IPS-20b (cell line): Measurements from ENCODE around the gene FAM184B.
A peak's percentile ranks its signal among the peaks of the same experiment; 100 is the strongest.

Experiments
- H3K27ac ChIP-seq: one replicate; pipeline ENCODE4 v1.5.1; 2013; ENCODE audit warnings: low read length
- H3K27me3 ChIP-seq: 2 replicates; pipeline ENCODE4 v1.6.1; 2013; ENCODE audit warnings: mild to moderate bottlenecking, low read length, inconsistent platforms; ENCODE audit not compliant: insufficient read depth
- H3K36me3 ChIP-seq: 2 replicates; pipeline ENCODE4 v1.6.1; 2013; ENCODE audit warnings: low read depth, mild to moderate bottlenecking, inconsistent platforms, low read length, moderate library complexity; ENCODE audit not compliant: insufficient read depth
- H3K4me1 ChIP-seq: 2 replicates; pipeline ENCODE4 v1.6.1; 2013; ENCODE audit warnings: mild to moderate bottlenecking, control low read depth, inconsistent platforms, low read length, moderate library complexity; ENCODE audit not compliant: insufficient read depth
- H3K4me3 ChIP-seq: 2 replicates; pipeline ENCODE4 v1.5.1; 2013; ENCODE audit warnings: mild to moderate bottlenecking, low read length, inconsistent platforms
- H3K9ac ChIP-seq: 2 replicates; pipeline ENCODE4 v1.6.1; 2013; ENCODE audit warnings: low read depth, mild to moderate bottlenecking, inconsistent platforms, low read length, moderate library complexity
- H3K9me3 ChIP-seq: 2 replicates; pipeline ENCODE4 v1.6.1; 2013; ENCODE audit warnings: mild to moderate bottlenecking, low read depth, low read length, inconsistent platforms; ENCODE audit not compliant: insufficient read depth

FAM184B gene

GRCh38 chr4:17647927-17648326 lies 133.5 kb downstream of the FAM184B start:
- Histone ChIP-seq H3K4me3 (no peak overlapping the region), H3K9me3 (no peaks in the 10 kb centered on the region), H3K4me1 (no peaks in the 10 kb centered on the region), H3K27ac (no peak overlapping the region), H3K36me3 (no peaks in the 10 kb centered on the region), H3K9ac (no peak overlapping the region), H3K27me3 (peaks cover 8% of the 10 kb centered on the region)

- Histone ChIP-seq H3K9me3 (no peaks in the 10 kb centered on the region), H3K4me1 (no peaks in the 10 kb centered on the region), H3K36me3 (no peaks in the 10 kb centered on the region), H3K27me3 (peaks cover 15% of the 10 kb centered on the region), H3K4me3 (no peak overlapping the region), H3K9ac (no peak overlapping the region), H3K27ac (no peak overlapping the region)
Measured at GRCh38 chr4:17647176-17647806, 134.1 kb downstream of the FAM184B start.

- Histone ChIP-seq H3K9ac (no peak overlapping the region), H3K4me1 (no peaks in the 10 kb centered on the region), H3K27me3 (peaks cover 18% of the 10 kb centered on the region), H3K36me3 (no peaks in the 10 kb centered on the region), H3K9me3 (no peaks in the 10 kb centered on the region), H3K4me3 (no peak overlapping the region), H3K27ac (no peak overlapping the region)
Measured at GRCh38 chr4:17646693-17647092, 134.7 kb downstream of the FAM184B start.

- Histone ChIP-seq H3K9me3 (no peaks in the 10 kb centered on the region), H3K4me1 (no peaks in the 10 kb centered on the region), H3K36me3 (no peaks in the 10 kb centered on the region), H3K27ac (no peak overlapping the region), H3K9ac (no peak overlapping the region), H3K4me3 (peak overlapping the region; percentile 54; the same call in 1 of the 2 replicates), H3K27me3 (peaks cover 18% of the 10 kb centered on the region)
Measured at GRCh38 chr4:17642398-17642783, 139.0 kb downstream of the FAM184B start.

- Histone ChIP-seq H3K36me3 (peaks cover 18% of the 10 kb centered on the region), H3K27ac (no peak overlapping the region), H3K9ac (no peak overlapping the region), H3K4me1 (no peaks in the 10 kb centered on the region), H3K4me3 (no peak overlapping the region), H3K9me3 (no peaks in the 10 kb centered on the region), H3K27me3 (peaks cover 18% of the 10 kb centered on the region)
Measured at GRCh38 chr4:17639136-17639535, 142.3 kb downstream of the FAM184B start.

GRCh38 chr4:17636696-17637622 lies 144.5 kb downstream of the FAM184B start:
- no peaks in the 10 kb centered on the region for H3K9me3 ChIP-seq
- H3K36me3 ChIP-seq, result peaks cover 40% of the 10 kb centered on the region
- H3K4me3 ChIP-seq, result no peak overlapping the region
- peaks cover under 1% of the 10 kb centered on the region; the same call in 1 of the 2 replicates for H3K27me3 ChIP-seq
- H3K9ac ChIP-seq, result no peak overlapping the region
- no peaks in the 10 kb centered on the region for H3K4me1 ChIP-seq
- H3K27ac ChIP-seq, result no peak overlapping the region

GRCh38 chr4:17636341-17636695 lies 145.1 kb downstream of the FAM184B start:
- peaks cover 46% of the 10 kb centered on the region for H3K36me3 ChIP-seq
- no peak overlapping the region for H3K4me3 ChIP-seq
- H3K4me1 ChIP-seq, result no peaks in the 10 kb centered on the region
- H3K27ac ChIP-seq, result no peak overlapping the region
- no peak overlapping the region for H3K9ac ChIP-seq
- no peaks in the 10 kb centered on the region for H3K27me3 ChIP-seq
- H3K9me3 ChIP-seq, result no peaks in the 10 kb centered on the region

GRCh38 chr4:17635056-17635455 lies 146.4 kb downstream of the FAM184B start:
- H3K27ac ChIP-seq, result no peak overlapping the region
- H3K27me3 ChIP-seq, result no peaks in the 10 kb centered on the region
- no peak overlapping the region for H3K4me3 ChIP-seq
- peaks cover 58% of the 10 kb centered on the region for H3K36me3 ChIP-seq
- no peaks in the 10 kb centered on the region for H3K9me3 ChIP-seq
- no peaks in the 10 kb centered on the region for H3K4me1 ChIP-seq
- H3K9ac ChIP-seq, result no peak overlapping the region

GRCh38 chr4:17633600-17633999 lies 147.8 kb downstream of the FAM184B start:
- H3K4me3 ChIP-seq, result no peak overlapping the region
- H3K36me3 ChIP-seq, result peaks cover 73% of the 10 kb centered on the region
- no peaks in the 10 kb centered on the region for H3K9me3 ChIP-seq

GRCh38 chr4:17630228-17630627 lies 151.2 kb downstream of the FAM184B start:
- peaks cover 99% of the 10 kb centered on the region for H3K36me3 ChIP-seq
- no peaks in the 10 kb centered on the region for H3K27me3 ChIP-seq
- H3K27ac ChIP-seq, result no peak overlapping the region
- no peak overlapping the region for H3K4me3 ChIP-seq
- H3K9me3 ChIP-seq, result no peaks in the 10 kb centered on the region
- no peak overlapping the region for H3K9ac ChIP-seq
- no peaks in the 10 kb centered on the region for H3K4me1 ChIP-seq

More at GRCh38 chr4:17633600-17633999, 147.8 kb downstream of the FAM184B start:
- Histone ChIP-seq H3K4me1 (no peaks in the 10 kb centered on the region), H3K27me3 (no peaks in the 10 kb centered on the region), H3K27ac (no peak overlapping the region), H3K9ac (no peak overlapping the region)

- H3K9me3 ChIP-seq, result no peaks in the 10 kb centered on the region
- no peak overlapping the region for H3K4me3 ChIP-seq
- peaks cover 100% of the 10 kb centered on the region for H3K36me3 ChIP-seq
- H3K9ac ChIP-seq, result no peak overlapping the region
- no peaks in the 10 kb centered on the region for H3K4me1 ChIP-seq
- no peak overlapping the region for H3K27ac ChIP-seq
- no peaks in the 10 kb centered on the region for H3K27me3 ChIP-seq
Measured at GRCh38 chr4:17624821-17625220, 156.6 kb downstream of the FAM184B start.

GRCh38 chr4:17623451-17624001 lies 157.9 kb downstream of the FAM184B start:
- Histone ChIP-seq H3K9me3 (no peaks in the 10 kb centered on the region), H3K27me3 (no peaks in the 10 kb centered on the region), H3K27ac (no peak overlapping the region), H3K4me3 (no peak overlapping the region), H3K9ac (no peak overlapping the region), H3K4me1 (no peaks in the 10 kb centered on the region), H3K36me3 (peaks cover 98% of the 10 kb centered on the region)
